HG03354 (cell line): ENCODE measurements around the gene SLC35F3.
"Not testable (repeated sequence)": the region's sequence is repeated elsewhere in the genome, so short reads cannot be mapped to it uniquely, and the experiment has no call there.

ENCODE experiments used
- ATAC-seq: cut with Tn5 transposase; IDR thresholded peaks from one replicate; pipeline ENCODE4 v1.9.1; 2021; ENCODE audit warnings: mild to moderate bottlenecking; ENCODE audit not compliant: unreplicated experiment, poor library complexity, severe bottlenecking

SLC35F3 gene

DNA sequence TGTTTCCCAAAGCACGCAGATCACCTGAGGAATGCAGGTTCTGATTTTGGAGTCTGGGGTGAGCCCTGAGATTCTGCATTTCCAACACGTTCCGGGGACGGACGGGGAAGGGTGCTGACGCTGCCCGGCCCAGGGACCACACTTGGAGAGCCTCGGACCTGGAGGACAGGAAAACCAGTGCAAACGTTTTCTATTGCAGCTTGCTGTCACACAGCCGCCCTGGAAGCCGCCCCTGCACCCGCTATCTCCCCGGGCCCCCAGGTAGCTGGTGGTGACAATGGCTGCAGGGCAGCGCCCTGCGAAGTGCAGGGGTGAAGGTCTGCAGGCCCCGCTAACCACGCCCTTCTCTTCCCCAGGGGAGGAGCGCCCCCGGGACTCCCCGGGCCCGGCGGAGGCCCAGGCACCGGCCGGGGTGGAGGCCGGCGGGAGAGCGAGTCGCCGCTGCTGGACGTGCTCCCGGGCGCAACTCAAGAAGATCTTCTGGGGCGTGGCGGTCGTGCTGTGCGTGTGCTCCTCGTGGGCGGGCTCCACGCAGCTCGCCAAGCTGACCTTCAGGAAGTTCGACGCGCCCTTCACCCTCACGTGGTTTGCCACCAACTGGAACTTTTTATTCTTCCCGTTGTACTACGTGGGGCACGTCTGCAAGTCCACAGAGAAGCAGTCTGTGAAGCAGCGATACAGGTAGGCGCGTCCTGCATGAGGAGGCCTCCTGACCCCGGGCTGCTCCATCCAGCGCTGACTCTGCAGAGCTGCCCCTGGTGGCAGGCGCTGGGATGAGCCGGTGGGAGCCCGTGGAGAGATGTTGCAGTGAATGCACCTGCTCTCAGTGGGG is 326.8 kb downstream of the SLC35F3 start:
- peak; percentile 81 for ATAC-seq

DNA sequence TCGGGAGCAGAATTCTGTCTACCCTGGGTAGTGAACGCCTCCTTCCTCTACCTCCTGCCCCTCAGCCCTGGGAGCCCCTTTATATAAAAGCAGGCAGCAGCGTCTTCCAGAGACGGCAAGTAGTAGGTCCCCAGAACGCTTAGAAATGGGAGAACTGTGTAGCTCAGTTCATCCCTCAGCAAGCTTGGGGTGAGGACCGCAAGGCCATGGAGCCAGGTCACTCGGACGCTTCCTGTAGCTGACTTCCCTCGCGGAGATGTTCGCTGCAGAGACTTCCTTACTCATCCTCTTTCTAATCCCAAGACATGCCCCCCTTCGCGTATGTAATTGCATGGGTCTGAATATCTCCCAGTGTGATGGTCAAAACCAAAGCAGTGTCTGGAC is 327.4 kb downstream of the SLC35F3 start:
- ATAC-seq, result no peak

DNA sequence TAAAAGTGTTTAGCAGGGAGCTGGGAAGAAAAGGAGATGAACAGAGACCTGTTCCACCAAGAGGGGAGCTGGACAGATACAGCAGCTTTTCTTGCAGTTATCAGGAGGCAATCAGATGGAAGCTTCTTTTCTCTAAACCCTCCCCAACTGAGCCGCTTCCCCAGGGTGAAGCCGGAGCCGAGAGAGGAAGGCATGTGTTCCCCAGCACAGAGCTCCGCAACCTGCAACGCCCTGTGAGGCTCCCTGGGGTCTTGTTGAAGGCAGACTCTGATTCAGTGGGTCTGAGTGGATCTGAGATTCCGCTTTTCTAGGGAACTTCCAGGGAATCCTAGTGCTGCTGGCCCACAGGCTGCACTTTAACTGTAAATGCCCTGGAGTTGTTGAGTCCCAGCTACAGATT is 329.7 kb downstream of the SLC35F3 start:
- ATAC-seq, result no peak

DNA sequence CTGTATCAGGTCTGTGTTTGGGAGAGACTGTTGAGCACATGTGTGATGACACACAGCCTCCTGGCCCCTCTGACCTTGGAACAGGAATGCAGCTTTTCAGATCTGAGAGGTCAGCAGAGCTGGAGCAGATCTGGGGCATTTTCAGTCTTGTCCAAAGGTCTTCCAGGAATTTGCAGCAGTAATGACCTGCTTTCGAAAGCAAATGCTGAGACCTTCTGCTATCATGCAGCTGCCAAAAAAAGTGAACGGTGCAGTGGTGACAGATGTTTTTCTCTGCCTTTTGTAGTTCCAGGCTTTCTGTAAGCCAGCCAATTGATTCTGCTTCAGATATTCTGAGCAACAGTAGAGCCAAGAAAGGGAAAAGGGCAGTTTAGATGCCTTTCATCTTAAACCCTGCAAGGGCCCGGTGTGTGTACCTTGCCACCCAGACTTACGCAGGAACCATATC is 331.0 kb downstream of the SLC35F3 start:
- ATAC-seq, result no peak

DNA sequence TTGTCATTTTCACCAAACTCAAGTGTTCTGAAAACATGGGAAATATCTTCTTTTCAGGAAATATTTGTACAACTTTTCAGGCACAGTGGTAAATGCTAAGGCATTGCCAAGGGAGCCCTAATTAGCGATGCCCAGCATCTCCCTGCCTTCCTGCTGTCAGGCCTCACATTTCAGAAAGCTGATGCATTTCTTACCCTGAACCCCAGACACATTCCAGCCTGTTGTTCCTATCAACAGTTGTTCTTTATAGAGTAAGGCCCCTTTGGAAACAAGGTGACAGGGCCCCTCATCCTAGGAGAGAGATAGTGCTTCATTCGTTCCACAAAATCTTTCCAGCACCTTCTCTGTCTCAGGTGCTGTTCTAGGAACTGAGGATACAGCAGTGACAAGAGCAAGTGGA is 332.9 kb downstream of the SLC35F3 start:
- ATAC-seq, result no peak

DNA sequence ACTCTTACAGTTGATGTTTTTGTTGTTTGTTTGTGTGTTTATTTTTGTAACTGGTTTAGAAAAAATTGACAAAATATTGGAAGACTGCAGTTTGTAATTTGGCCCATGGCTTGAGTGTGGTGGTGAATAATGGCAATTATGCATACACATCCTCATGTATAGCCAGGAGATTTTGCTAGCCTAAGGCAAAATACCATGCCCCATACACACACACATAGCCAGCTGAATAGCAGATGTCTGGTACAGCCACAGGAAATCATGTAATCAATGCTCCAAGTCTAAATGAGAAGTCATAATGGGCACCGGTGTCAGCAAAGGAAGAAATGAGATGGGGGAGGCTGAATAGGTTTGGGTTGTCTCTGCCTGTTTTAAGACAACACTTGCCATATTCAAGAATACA is 333.6 kb downstream of the SLC35F3 start:
- no peak for ATAC-seq

DNA sequence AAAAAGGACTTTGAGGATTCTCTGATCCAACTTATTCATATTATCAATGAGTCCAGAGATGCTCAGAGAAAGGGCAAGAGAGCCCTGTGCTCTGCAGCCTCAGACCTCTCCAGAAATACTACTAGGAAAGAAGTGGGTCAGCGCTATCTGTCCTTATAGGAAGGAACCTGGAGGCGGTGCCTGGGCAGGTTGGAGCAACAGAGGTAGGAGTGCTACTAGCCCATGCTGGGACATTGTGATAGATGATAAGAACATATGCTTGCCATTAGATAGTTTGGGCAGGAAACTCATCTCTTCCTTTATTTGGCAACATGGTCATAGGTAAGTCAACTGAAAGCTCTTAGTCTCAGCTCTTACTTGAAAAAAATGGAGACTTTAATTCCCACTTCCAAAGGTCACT is 335.0 kb downstream of the SLC35F3 start:
- ATAC-seq, result no peak

DNA sequence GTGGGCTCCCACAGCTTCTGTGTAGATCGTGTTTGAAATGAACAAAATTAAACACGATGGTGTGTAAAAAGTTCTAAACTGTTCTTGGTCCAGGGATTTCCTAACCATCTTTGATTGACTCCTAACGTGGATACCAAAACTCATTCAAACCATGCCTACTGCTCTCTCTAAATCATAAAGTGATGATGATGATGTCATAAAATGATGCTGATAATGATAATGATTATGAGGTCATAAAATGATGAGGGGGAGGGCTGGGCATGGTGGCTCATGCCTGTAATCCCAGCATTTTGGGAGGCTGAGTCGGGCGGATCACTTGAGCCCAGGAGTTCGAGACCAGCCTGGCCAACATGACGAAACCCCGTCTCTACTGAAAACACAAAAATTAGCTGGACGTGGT is 335.5 kb downstream of the SLC35F3 start:
- no peak for ATAC-seq

DNA sequence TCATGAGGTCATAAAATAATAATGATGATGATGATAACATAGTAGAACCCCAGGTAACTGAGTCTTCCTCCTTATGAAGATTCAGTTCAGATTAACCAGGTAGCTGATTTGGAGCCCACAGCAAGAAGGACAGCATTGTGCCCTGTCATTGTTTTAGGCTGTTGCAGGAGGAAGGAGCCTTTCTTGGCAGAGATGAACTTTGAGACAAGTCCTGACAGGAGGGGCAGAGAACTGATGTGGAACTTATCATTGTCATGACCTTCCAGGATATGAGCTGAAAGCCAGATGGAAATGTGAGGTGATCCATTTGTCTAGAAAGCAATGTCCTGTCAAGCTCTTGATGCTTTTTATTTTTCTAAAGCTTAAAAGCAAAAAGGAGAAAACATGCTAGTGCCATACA is 336.2 kb downstream of the SLC35F3 start:
- ATAC-seq, result no peak

DNA sequence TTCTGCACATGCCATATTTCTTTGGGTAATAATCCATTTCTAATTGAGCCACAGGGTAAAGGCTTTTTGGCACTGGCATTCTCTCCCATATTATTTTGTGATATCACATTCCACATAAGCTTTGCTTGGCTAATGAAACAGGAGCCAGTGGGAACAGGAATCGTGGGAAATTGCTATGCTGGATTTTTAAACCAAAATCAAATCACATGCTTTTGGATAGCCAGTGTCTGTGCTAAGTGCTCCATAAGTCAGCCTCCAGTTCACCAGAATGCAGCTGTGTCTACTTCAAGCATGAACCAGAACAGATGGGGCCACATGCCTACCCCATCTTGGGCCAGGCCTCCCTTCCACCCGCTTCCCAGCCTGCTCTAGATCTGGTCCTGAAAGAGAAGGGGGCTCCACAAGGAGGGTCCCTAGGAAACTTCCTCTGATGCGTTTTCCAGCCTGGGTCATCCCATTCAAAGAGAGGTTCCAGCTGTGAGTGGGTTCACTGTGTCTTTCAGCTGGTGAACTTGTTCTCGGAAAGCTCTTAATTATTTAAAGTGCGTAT is 337.5 kb downstream of the SLC35F3 start:
- no peak for ATAC-seq

DNA sequence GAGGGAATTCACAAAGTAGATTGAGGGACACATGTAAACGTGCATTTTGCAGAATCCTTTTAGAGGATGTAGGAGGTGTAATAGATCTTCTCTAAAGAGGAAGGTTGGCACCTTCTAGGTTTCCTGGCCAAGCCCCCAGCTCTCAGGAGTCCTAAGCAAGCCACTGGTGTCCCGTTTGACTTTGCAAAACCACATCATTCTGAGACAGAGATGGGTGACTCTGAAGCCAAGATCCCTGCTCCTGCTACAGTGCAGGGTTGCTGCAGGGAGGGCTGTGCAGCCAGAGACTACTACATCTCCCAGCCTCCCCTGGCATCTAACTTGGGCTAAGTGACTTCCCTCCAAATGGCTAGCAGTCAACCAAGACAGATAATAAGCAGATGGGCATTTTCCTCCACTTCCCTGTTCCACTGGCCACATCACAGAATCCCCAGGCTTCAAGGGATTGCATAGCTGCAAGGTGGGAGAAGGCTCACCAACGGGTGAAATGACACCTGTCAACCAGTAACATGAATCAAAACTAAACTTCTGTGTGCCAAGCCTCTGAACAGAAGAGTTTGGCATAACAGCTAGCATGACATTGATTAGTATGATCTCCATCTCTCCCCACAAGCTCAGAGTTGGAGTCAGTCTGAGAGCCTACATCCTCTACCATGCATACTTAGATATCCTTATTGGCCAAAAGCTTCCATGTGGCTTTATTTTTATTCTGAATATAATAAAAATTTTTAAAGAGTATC is 339.2 kb downstream of the SLC35F3 start:
- no peak for ATAC-seq

DNA sequence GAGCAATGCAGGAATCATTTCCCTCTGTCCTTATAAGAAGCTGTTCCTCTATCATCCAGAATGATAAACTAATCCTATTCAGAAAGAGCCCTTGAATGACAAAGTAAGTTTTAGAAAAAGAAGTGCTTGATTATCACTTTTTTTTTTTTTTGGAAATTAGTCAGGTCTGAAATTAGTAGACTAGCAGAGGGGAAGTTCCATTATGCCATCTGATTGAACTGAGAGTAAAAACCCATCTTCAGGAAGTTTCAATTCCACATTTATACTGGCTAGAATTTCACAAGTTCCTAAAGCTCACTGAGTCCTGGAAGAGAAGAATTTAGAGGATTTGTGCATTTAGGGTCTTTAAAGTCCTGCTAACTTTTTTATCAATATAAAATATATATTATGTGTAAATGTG is 340.0 kb downstream of the SLC35F3 start:
- ATAC-seq, result peak; percentile 47

DNA sequence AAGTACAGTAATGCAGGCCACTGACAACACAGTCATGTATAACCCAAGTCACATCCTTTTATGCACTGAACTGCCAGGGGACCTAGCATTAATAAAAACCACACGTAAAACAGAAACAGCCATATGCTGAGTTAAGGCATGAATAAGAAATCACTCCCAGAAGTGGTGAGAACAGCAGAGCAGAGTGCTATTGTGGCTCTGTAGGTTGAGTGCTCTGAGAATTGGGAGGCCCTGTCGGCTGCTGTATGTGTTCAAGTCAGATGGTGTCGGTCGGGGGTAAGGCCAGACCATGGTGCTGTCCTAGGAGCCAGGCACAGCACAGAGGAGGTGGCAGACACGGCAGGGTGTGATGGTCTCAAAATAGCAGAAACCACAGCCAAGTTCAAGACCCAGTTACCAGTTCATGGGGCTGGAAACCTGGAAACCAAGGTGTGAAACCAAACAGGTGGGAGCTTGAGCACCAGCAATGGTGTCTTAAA is 342.2 kb downstream of the SLC35F3 start:
- ATAC-seq, result peak; percentile 87

DNA sequence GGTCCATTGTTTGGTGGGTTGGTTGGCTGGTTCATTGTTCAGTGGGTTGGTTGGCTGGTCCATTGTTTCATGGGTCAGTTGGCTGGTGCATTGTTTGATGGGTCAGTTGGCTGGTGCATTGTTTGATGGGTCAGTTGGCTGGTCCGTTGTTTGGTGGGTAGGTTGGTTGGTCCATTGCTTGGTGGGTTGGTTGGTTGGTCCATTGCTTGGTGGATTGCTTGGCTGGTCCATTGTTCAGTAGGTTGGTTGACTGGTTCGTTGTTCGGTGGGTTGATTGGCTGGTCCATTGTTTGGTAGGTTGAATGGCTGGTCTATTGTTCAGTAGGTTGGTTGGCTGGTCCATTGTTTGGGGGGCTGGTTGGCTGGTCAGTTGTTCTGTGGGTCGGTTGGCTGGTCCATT is 343.3 kb downstream of the SLC35F3 start:
- not testable (repeated sequence) for ATAC-seq

DNA sequence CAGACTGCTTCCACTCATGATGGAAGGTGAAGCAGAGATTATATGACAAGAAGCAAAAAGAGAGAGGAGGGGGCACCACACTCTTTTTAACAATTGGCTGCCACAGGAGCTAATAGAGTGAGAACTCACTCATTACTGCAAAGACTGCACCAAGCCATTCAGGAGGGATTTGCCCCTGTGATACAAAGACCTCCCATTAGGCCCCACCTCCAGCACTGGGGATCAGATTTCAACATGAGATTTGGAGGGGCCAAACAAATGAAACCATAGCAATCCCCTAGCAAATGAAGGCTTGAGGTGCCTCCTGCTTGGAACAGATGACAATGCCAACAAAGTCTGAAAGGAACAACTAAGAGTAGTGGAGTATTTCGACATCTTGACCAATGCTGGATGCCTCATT is 346.3 kb downstream of the SLC35F3 start:
- no peak for ATAC-seq

DNA sequence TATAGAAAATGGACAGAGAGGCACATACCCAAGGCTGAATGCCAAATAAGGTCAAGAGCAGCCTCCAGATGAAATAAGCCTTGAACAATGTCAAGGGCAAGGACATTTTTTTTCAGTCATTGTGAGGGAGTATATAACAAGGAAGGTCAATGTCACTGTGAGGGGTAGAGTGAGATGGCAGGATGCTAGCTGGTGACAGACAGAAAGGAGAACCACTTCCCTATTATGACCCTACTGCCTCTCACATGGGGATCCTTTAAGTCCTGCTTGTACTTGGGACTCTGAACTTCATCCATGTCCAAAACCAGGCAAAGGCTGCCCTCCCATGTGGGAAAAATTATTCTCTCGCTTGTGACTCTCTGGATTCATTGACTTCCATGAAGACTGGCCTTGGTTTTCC is 349.3 kb downstream of the SLC35F3 start:
- peak; percentile 64 for ATAC-seq

DNA sequence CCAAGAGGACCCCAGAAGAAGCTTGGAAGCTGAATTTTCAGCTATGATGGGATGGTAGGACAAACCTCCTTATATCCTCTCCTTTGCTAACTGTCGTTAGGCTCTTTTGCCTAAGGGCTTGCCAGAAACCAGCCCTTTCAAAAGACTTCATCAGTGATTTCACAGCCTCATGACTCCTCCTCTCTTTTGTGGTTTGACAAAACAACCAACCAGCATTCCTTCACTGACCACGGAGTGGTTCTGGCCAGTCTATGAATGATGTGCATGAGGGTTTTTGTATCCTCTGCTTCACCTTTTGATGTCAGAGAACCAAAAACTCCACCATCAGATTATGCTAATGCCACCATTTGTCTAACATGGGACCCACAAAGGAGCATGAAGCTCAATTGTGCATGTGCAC is 351.9 kb downstream of the SLC35F3 start:
- no peak for ATAC-seq

DNA sequence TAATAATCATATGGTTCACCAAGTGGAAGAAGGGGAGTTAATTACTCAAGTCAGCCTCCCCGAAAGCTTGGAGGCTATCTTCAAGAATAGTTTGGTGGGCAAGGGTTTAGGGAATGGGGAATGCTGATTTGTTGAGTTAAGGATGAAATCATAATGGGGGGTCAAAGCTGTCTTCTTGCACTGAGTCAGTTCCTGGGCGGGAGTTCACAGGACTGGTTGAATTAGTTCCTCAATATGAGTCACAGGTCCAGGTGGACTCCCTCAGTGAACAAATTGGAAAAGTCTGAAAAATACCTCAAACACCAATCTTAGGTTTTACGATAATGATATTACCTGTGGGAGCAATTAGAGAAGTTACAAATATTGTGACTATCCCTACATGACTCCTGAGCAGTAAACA is 353.6 kb downstream of the SLC35F3 start:
- no peak for ATAC-seq

DNA sequence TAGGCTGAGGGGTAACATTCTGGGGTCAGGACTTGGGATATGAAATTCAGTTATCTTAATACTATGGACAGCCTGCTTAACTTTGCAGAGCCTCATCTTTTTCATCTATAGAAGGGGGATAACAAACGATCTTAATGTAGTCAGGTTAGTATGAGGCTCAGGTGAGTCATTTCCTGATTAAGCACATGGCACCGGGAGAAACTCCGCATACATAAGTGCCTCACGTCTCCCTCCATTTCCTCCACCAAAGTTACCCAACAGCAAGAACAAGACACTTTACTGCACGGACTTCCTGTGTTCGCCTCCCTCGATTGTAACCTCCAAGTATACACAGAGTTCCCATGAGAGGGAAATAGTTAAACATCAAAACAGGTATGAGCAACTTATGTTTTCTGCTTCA is 356.1 kb downstream of the SLC35F3 start:
- ATAC-seq, result no peak

DNA sequence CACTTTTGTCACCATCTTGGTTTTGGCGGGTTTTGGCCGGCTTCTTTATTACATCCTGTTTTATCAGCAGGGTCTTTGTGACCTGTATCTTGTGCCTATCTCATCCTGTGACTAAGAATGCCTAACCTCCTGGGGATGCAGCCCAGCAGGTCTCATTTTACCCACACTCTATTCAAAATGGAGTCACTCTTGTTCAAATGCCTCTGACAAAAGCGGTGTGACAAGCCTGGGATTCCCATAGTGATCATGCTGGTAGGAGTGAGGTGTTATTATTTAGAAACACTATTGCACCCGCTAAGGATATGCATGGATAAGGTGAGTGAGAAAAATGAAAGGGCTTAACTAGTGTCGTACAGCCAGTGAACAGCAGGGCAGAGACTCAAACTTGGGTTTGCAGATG is 357.1 kb downstream of the SLC35F3 start:
- ATAC-seq, result no peak
